Nucleus accumbens (tissue), 56 donors: ENCODE results near the gene RASSF1.
"Not testable (repeated sequence)": the region's sequence is repeated elsewhere in the genome, so short reads cannot be mapped to it uniquely, and the experiment has no call there.

Experiments used
- DNase-seq, 56 donors: peaks; one replicate each; lab custom pipeline; 2025; lab: John Stamatoyannopoulos, UW

RASSF1 gene

GRCh38 chr3:50325497-50326181, 15.0 kb downstream of the RASSF1 start:
- no peak for DNase-seq

GRCh38 chr3:50325113-50325480, 15.5 kb downstream of the RASSF1 start:
- DNase-seq: no peak

- DNase-seq: peak in 42 of 56 donors; percentile 18 to 81 (median 44)
These were observed 16.1 kb downstream of the RASSF1 start for GRCh38 chr3:50324351-50325112.

GRCh38 chr3:50323614-50324199, 16.9 kb downstream of the RASSF1 start:
- DNase-seq: no peak

- DNase-seq: peak in 1 of 56 donors; percentile 27
These were observed 17.5 kb downstream of the RASSF1 start for GRCh38 chr3:50323092-50323600.

- DNase-seq: no peak
These were observed 18.1 kb downstream of the RASSF1 start, which contains the start of gene HYAL2 for GRCh38 chr3:50322386-50323091. Gene HYAL2, minus strand, starts transcription at chr3:50322745. Its CDS starts 2,256 bp downstream, at chr3:50320489.

- no peak for DNase-seq
These were observed 18.6 kb downstream of the RASSF1 start for GRCh38 chr3:50322115-50322385.

- DNase-seq: peak in 55 of 56 donors; percentile 69 to 96 (median 89)
These were observed 19.1 kb downstream of the RASSF1 start for GRCh38 chr3:50321336-50322114.

- peak in 54 of 56 donors; percentile 54 to 96 (median 86) for DNase-seq
These were observed 19.7 kb downstream of the RASSF1 start for GRCh38 chr3:50320853-50321335.

GRCh38 chr3:50319894-50320625, 20.6 kb downstream of the RASSF1 start:
- no peak for DNase-seq

- DNase-seq: no peak
These were observed 21.3 kb downstream of the RASSF1 start for GRCh38 chr3:50319181-50319893.

GRCh38 chr3:50318615-50319014, 22.0 kb downstream of the RASSF1 start:
- DNase-seq: no peak

GRCh38 chr3:50318163-50318562, 22.5 kb downstream of the RASSF1 start:
- no peak for DNase-seq

- no peak for DNase-seq
These were observed 23.3 kb downstream of the RASSF1 start for GRCh38 chr3:50317300-50317699.

- DNase-seq: peak in 19 of 56 donors; percentile 20 to 76 (median 42)
These were observed 23.9 kb downstream of the RASSF1 start for GRCh38 chr3:50316657-50317242.

- DNase-seq: no peak
These were observed 25.8 kb downstream of the RASSF1 start for GRCh38 chr3:50314816-50315215.

GRCh38 chr3:50314342-50314741, 26.3 kb downstream of the RASSF1 start:
- no peak for DNase-seq

- not testable (repeated sequence) for DNase-seq
These were observed 28.6 kb downstream of the RASSF1 start for GRCh38 chr3:50312041-50312440.
